Liver (tissue), 9 donors: ENCODE measurements around the gene CRYBG1. TPM values are rescaled to one million over a fixed set of nuclear protein-coding genes. Genes with fewer than 3 reads are reported as not detected.

Experiments used
- DNase-seq: peaks from one replicate; pipeline ENCODE4 v3.0.0-alpha.2; 2017; ENCODE audit warnings: low spot score
- H3K27ac ChIP-seq, 2 donors: one replicate each; pipeline ENCODE4 v1.7.0; 2013; ENCODE audit warnings: inconsistent platforms in 2 of 2, low read length in 2 of 2, control low read depth in 1 of 2, low read depth in 1 of 2, mild to moderate bottlenecking in 1 of 2
- H3K27me3 ChIP-seq, 4 donors: one replicate each; pipeline versions ENCODE4 v1.6.1 to v1.7.0; 2013; ENCODE audit warnings: low read length in 3 of 4, inconsistent platforms in 1 of 4, mild to moderate bottlenecking in 1 of 4, moderate library complexity in 1 of 4; ENCODE audit not compliant: control insufficient read depth in 4 of 4, insufficient read depth in 4 of 4
- H3K36me3 ChIP-seq, 4 donors: one replicate each; pipeline versions ENCODE4 v1.6.1 to v1.7.0; 2013; ENCODE audit warnings: low read length in 3 of 4, mild to moderate bottlenecking in 3 of 4, low read depth in 1 of 4, moderate library complexity in 1 of 4; ENCODE audit not compliant: control insufficient read depth in 4 of 4, insufficient read depth in 3 of 4
- H3K4me1 ChIP-seq, 4 donors: one replicate each; pipeline versions ENCODE4 v1.6.1 to v1.7.0; 2013; ENCODE audit warnings: low read length in 3 of 4, mild to moderate bottlenecking in 3 of 4, moderate library complexity in 1 of 4; ENCODE audit not compliant: control insufficient read depth in 4 of 4, insufficient read depth in 4 of 4
- H3K4me3 ChIP-seq, 3 donors: one replicate each; pipeline versions ENCODE4 v1.6.1 to v1.7.0; 2013; ENCODE audit warnings: low read length in 3 of 3, control low read depth in 1 of 3, low read depth in 1 of 3, mild to moderate bottlenecking in 1 of 3
- H3K9ac ChIP-seq, 2 donors: one replicate each; pipeline ENCODE4 v1.7.0; 2013; ENCODE audit warnings: low read length in 2 of 2, mild to moderate bottlenecking in 2 of 2, moderate library complexity in 2 of 2, control low read depth in 1 of 2, low read depth in 1 of 2
- H3K9me3 ChIP-seq, 4 donors: one replicate each; pipeline versions ENCODE4 v1.6.1 to v1.7.0; 2013; ENCODE audit warnings: low read length in 3 of 4; ENCODE audit not compliant: control insufficient read depth in 4 of 4
- ATF3 ChIP-seq: IDR thresholded peaks from 2 replicates; pipeline ENCODE4 v1.6.1; 2016; ENCODE audit warnings: antibody characterized with exemption
- FOXA1 ChIP-seq: IDR thresholded peaks from 2 replicates; pipeline ENCODE4 v1.6.1; 2016; ENCODE audit warnings: antibody characterized with exemption
- FOXA2 ChIP-seq: IDR thresholded peaks from 2 replicates; pipeline ENCODE4 v1.6.1; 2016; ENCODE audit warnings: antibody characterized with exemption
- GABPA ChIP-seq, 2 donors: IDR thresholded peaks in 1 of 2; conservative IDR thresholded peaks in 1 of 2; 2 replicates each; pipeline ENCODE4 v1.6.1; 2016; ENCODE audit warnings: antibody characterized with exemption in 2 of 2, mild to moderate bottlenecking in 1 of 2, moderate library complexity in 1 of 2
- HNF4A ChIP-seq, 2 donors: conservative IDR thresholded peaks; 2 replicates each; pipeline ENCODE4 v1.6.1; 2016; ENCODE audit warnings: antibody characterized with exemption in 2 of 2, mild to moderate bottlenecking in 2 of 2
- HNF4G ChIP-seq: IDR thresholded peaks from 2 replicates; pipeline ENCODE4 v1.6.1; 2016; ENCODE audit warnings: antibody characterized with exemption
- JUND ChIP-seq, 2 donors: IDR thresholded peaks; 2 replicates each; pipeline ENCODE4 v1.6.1; 2016; ENCODE audit warnings: antibody characterized with exemption in 2 of 2
- MAX ChIP-seq: IDR thresholded peaks from 2 replicates; pipeline ENCODE4 v1.6.1; 2016; ENCODE audit warnings: antibody characterized with exemption
- NR2F2 ChIP-seq: IDR thresholded peaks from 2 replicates; pipeline ENCODE4 v1.6.1; 2016; ENCODE audit warnings: antibody characterized with exemption
- RAD21 ChIP-seq, 2 donors: IDR thresholded peaks; 2 replicates each; pipeline ENCODE4 v1.6.1; 2016; ENCODE audit warnings: antibody characterized with exemption in 2 of 2, mild to moderate bottlenecking in 2 of 2
- REST ChIP-seq: IDR thresholded peaks from 2 replicates; pipeline ENCODE4 v1.6.1; 2016; ENCODE audit warnings: antibody characterized with exemption, mild to moderate bottlenecking
- RXRA ChIP-seq, 2 donors: IDR thresholded peaks; 2 replicates each; pipeline ENCODE4 v1.6.1; 2017 to 2018; ENCODE audit warnings: antibody characterized with exemption in 2 of 2, mild to moderate bottlenecking in 1 of 2
- TAF1 ChIP-seq: conservative IDR thresholded peaks from 2 replicates; pipeline ENCODE4 v1.6.1; 2016; ENCODE audit warnings: antibody characterized with exemption, mild to moderate bottlenecking
- YY1 ChIP-seq: IDR thresholded peaks from 2 replicates; pipeline ENCODE4 v1.6.1; 2016; ENCODE audit warnings: antibody characterized with exemption, mild to moderate bottlenecking
- WGBS: extraction: QIAGEN DNeasy Blood & Tissue Kit; methylation state at CpG from one replicate; pipeline ENCODE4 v1.1.7; 2013; 5-methylcytosine and 5-hydroxymethylcytosine counted together
- polyA plus RNA-seq, 2 donors: library from polyadenylated mRNA; stranded (reverse) in 1 of 2; unstranded in 1 of 2; fragments of 200-250 nt in 1 of 2; fragments of >200 nt in 1 of 2; fragmentation: Nextera tagmentation in 1 of 2; extraction: Ambion mirVana in 1 of 2; gene quantifications; one replicate each; pipeline versions ENCODE4 v1.2.1 to v1.2.3, GENCODE V29; 2013 to 2015
- total RNA-seq, 2 donors: library from RNA; depleted of rRNA; stranded (reverse); fragments of >200 nt; gene quantifications; one replicate each; pipeline ENCODE4 v1.2.3, GENCODE V29; 2014
- donor health status: healthy.
- donor health status: healthy.
- donor health status: healthy.
- donor health status: healthy.
- donor health status: healthy.

The CRYBG1 gene
- total and polyA plus RNA-seq, 4 donors = 2.3 to 8.7 (median 4.0) TPM

- WGBS = 92% methylated on average over 4 of the region's 4 CpGs
- TF ChIP-seq YY1 (no peak), NR2F2 (no peak), FOXA1 (no peak), HNF4G (no peak), ATF3 (no peak), JUND (IDR thresholded peaks at IDR 0.05) (no peak), TAF1 (no peak), REST (no peak), HNF4A (conservative IDR thresholded peaks at IDR 0.05) (no peak), RAD21 (IDR thresholded peaks at IDR 0.05) (no peak)
- H3K9ac ChIP-seq = no peak overlapping the region
- DNase-seq = no peak
- no peaks in the 10 kb centered on the region for H3K4me1 ChIP-seq
- H3K9me3 ChIP-seq = no peaks in the 10 kb centered on the region
- no peak overlapping the region for H3K4me3 ChIP-seq
- no peak overlapping the region for H3K27ac ChIP-seq
- H3K27me3 ChIP-seq = no peaks in the 10 kb centered on the region
- H3K36me3 ChIP-seq = no peaks in the 10 kb centered on the region
Observed at GRCh38 chr6:106372838-106373501, 12.5 kb downstream of the CRYBG1 start.

- no peak overlapping the region for H3K4me3 ChIP-seq
- H3K9me3 ChIP-seq = no peaks in the 10 kb centered on the region
- H3K27me3 ChIP-seq = no peaks in the 10 kb centered on the region
- TF ChIP-seq GABPA (IDR thresholded peaks at IDR 0.05 in 1 of 2, conservative IDR thresholded peaks at IDR 0.05 in 1 of 2) (no peak), FOXA1 (no peak)
- DNase-seq = no peak
- no peak overlapping the region for H3K9ac ChIP-seq
- no peaks in the 10 kb centered on the region for H3K4me1 ChIP-seq
- H3K36me3 ChIP-seq = no peaks in the 10 kb centered on the region
- 99% methylated on average over 1 of the region's 1 CpG for WGBS
- no peak overlapping the region for H3K27ac ChIP-seq
Observed at GRCh38 chr6:106373502-106374239, 13.2 kb downstream of the CRYBG1 start.

GRCh38 chr6:106377061-106377540, 16.6 kb downstream of the CRYBG1 start:
- H3K27me3 ChIP-seq = no peaks in the 10 kb centered on the region
- DNase-seq = no peak
- H3K9me3 ChIP-seq = no peaks in the 10 kb centered on the region
- H3K9ac ChIP-seq = no peak overlapping the region
- H3K36me3 ChIP-seq = no peaks in the 10 kb centered on the region
- TF ChIP-seq MAX (no peak), RXRA (IDR thresholded peaks at IDR 0.05) (no peak), FOXA1 (no peak), FOXA2 (no peak), HNF4G (no peak), YY1 (no peak)
- H3K4me3 ChIP-seq = no peak overlapping the region
- H3K4me1 ChIP-seq = no peaks in the 10 kb centered on the region
- WGBS = 63% methylated on average over 5 of the region's 5 CpGs
- no peak overlapping the region for H3K27ac ChIP-seq
